ENCODE data around the gene CPM. TPM values are rescaled to one million over a fixed set of nuclear protein-coding genes. Genes with fewer than 3 reads are reported as not detected.

The CPM gene
- total RNA-seq (2022), result 0.89 and 1.7 TPM in 2 replicates
- percentile 27 among the genes with signal in this experiment for Bru-seq, nascent RNA
- percentile 28 among the genes with signal in this experiment for BruChase-seq, experiment 1, labeled RNA remaining after a 6-hour chase
- BruChase-seq, experiment 2, labeled RNA remaining after a 2-hour chase, result percentile 26 among the genes with signal in this experiment
- long read RNA-seq, full-length matches to known transcripts, result 5 of 48 reads
- long read RNA-seq, partial matches to known transcripts, result 0 of 48 reads
- long read RNA-seq, other reads (novel, unspliced or antisense), result 43 of 48 reads

GRCh38 chr12:68932961-68933893 lies at the start of gene CPM:
Gene CPM, minus strand, starts transcription at chr12:68933171. Its CDS starts 334 bp downstream, at chr12:68932837.
- peak; percentile 31 for DNase-seq (ENCODE audit: unreplicated experiment)
- CTCF ChIA-PET, result interaction anchor here (0.7 to 0.8 kb wide), 2 partner anchors 88 to 137 kb away, joined by 3 read pairs; no protein-coding TSS in a partner anchor

DNA sequence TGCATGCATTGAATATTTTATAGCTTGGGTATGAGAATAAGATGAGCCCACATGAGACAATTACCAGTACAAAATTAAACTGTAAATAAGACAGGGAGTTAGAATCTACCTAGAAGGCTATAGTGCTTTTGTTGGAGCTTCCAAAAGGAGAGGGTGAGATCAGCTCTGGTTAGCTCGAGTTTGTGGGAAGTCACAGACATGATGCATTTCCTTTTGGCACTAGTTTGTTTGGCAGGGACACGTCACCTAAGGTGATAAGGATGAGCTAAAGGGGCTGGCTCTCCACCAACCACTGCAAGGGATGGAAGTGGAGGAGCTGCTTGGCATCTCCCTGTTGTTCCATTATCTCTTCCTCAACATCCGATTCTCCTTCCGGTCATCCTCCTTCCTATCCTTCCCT lies 48.5 kb upstream of the CPM start:
- Mint-ChIP-seq H3K9me3 (ENCODE audit: unreplicated experiment) (peaks cover 7% of the 10 kb centered on the region), H3K36me3 (ENCODE audit: insufficient read depth, unreplicated experiment) (no peaks in the 10 kb centered on the region), H3K27ac (ENCODE audit: low read depth, unreplicated experiment) (peak overlapping the region; percentile 64), H3K27me3 (ENCODE audit: insufficient read depth, unreplicated experiment) (no peaks in the 10 kb centered on the region), H3K4me3 (ENCODE audit: unreplicated experiment) (no peak overlapping the region), H3K4me1 (ENCODE audit: insufficient read depth, unreplicated experiment) (peaks cover 22% of the 10 kb centered on the region)
- POLR2A ChIA-PET, result interaction anchor here (0.5 to 3.1 kb wide), 8 partner anchors 12 to 87 kb away, joined by 3 to 21 read pairs (median 3); no protein-coding TSS in a partner anchor
- no peak for DNase-seq (ENCODE audit: unreplicated experiment)
- BruUV-seq (replicated peaks), result no TSS peak
- intact Hi-C loops (cut with micrococcal nuclease), result no loop called here
- CTCF ChIA-PET, result interaction anchor here (0.5 to 1.8 kb wide), 5 partner anchors 10 to 120 kb away, joined by 3 to 6 read pairs (median 3); no protein-coding TSS in a partner anchor
- TF ChIP-seq, protein P1, sequence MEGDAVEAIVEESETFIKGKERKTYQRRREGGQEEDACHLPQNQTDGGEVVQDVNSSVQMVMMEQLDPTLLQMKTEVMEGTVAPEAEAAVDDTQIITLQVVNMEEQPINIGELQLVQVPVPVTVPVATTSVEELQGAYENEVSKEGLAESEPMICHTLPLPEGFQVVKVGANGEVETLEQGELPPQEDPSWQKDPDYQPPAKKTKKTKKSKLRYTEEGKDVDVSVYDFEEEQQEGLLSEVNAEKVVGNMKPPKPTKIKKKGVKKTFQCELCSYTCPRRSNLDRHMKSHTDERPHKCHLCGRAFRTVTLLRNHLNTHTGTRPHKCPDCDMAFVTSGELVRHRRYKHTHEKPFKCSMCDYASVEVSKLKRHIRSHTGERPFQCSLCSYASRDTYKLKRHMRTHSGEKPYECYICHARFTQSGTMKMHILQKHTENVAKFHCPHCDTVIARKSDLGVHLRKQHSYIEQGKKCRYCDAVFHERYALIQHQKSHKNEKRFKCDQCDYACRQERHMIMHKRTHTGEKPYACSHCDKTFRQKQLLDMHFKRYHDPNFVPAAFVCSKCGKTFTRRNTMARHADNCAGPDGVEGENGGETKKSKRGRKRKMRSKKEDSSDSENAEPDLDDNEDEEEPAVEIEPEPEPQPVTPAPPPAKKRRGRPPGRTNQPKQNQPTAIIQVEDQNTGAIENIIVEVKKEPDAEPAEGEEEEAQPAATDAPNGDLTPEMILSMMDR (IDR thresholded peaks at IDR 0.05; ENCODE audit: unreplicated experiment), result no peak

More at GRCh38 chr12:68932961-68933893, at the start of gene CPM:
- Mint-ChIP-seq H3K27ac (ENCODE audit: low read depth, unreplicated experiment) (no peak within 1 kb of the TSS), H3K27me3 (ENCODE audit: insufficient read depth, unreplicated experiment) (no peaks in the 10 kb centered on the region), H3K4me3 (ENCODE audit: unreplicated experiment) (peak within 1 kb of the TSS; percentile 73), H3K4me1 (ENCODE audit: insufficient read depth, unreplicated experiment) (no peaks in the 10 kb centered on the region), H3K36me3 (ENCODE audit: insufficient read depth, unreplicated experiment) (no peaks in the 10 kb centered on the region), H3K9me3 (ENCODE audit: unreplicated experiment) (no peaks in the 10 kb centered on the region)
- intact Hi-C loops (cut with micrococcal nuclease), result no loop called here
- TF ChIP-seq, protein P1 (IDR thresholded peaks at IDR 0.05; ENCODE audit: unreplicated experiment), result no peak
- POLR2A ChIA-PET, result interaction anchor here (1.2 to 1.7 kb wide), 2 partner anchors 10 to 66 kb away, joined by 4 to 7 read pairs; no protein-coding TSS in a partner anchor
- BruUV-seq (replicated peaks), result no TSS peak

DNA sequence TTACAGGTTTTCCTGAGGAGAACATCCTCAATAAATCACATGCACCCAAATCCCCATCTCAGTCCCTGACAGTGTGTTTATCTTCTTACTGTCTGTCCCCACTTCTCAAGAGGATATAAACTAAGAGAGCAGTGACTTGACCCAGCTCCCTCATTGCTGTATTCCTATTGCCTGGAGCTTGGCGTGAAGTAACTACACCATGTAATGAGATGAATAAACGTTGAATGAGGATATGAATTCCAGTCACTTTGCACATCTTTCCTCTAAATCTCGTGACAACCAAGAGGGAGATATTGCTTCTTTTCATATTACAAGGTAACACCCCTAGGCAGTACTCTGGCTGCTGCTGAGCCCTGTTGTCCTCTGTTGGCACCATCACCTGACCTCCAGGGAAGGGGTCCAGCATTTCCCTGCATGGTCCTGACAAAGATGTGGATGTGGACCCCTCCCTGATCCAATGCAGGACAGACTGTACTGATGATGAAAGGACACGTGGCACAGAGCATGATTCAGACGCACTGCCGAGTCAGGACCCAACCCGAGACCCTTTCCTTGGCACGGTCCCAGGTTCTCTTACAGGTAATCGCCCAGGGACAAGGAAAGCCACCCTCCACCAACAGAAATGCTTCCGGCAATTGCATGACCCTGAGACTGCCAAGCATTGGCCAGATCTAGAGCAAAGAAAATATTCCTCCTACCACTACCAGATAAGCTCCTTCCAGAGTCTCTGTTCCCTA lies 47.7 kb upstream of the CPM start:
- Mint-ChIP-seq H3K4me1 (ENCODE audit: insufficient read depth, unreplicated experiment) (peaks cover 22% of the 10 kb centered on the region), H3K9me3 (ENCODE audit: unreplicated experiment) (peaks cover 7% of the 10 kb centered on the region), H3K4me3 (ENCODE audit: unreplicated experiment) (no peak overlapping the region), H3K27me3 (ENCODE audit: insufficient read depth, unreplicated experiment) (no peaks in the 10 kb centered on the region), H3K36me3 (ENCODE audit: insufficient read depth, unreplicated experiment) (no peaks in the 10 kb centered on the region), H3K27ac (ENCODE audit: low read depth, unreplicated experiment) (peak overlapping the region; percentile 87)
- ChIA-PET CTCF (interaction anchor here (1.0 to 1.8 kb wide), 5 partner anchors 9 to 89 kb away, joined by 3 to 6 read pairs (median 3); no protein-coding TSS in a partner anchor), POLR2A (interaction anchor here (0.5 to 3.1 kb wide), 9 partner anchors 10 to 88 kb away, joined by 3 to 21 read pairs (median 3); no protein-coding TSS in a partner anchor)
- DNase-seq (ENCODE audit: unreplicated experiment), result peak; percentile 76
- no TSS peak for BruUV-seq (replicated peaks)
- TF ChIP-seq, protein P1 (IDR thresholded peaks at IDR 0.05; ENCODE audit: unreplicated experiment), result no peak
- intact Hi-C loops (cut with micrococcal nuclease), result no loop called here
